Stimulated activated CD4-positive, alpha-beta T cell treated with anti-CD3 and anti-CD28 coated beads, Interleukin-12 subunit alpha, Interleukin-12 subunit beta, amount 100 ng/mL, for 4 hours (primary cell): ENCODE results near the gene HMGCR.

Experiments used
- DNase-seq: peaks from one replicate; pipeline ENCODE4 v3.0.0-alpha.2; 2020

Gene HMGCR

DNA sequence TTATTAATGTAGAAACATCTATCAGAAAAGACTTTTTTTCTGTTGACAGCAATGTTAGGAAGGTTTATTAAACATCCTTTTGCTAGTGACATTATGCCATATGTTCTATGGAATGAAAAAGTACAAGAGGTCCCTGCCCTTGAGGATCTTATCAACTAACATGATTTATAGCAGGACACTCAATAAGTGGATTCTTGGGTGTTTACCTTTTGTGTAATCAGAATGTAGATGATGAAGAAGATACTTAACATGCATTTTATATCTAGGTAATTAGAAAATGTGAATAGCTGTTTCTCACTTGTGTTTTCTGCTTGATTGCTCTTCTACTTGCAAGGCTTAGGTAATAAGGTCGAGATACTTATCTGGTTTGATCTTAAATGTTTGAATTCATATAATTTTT lies 4.9 kb downstream of the HMGCR start:
- DNase-seq: no peak

DNA sequence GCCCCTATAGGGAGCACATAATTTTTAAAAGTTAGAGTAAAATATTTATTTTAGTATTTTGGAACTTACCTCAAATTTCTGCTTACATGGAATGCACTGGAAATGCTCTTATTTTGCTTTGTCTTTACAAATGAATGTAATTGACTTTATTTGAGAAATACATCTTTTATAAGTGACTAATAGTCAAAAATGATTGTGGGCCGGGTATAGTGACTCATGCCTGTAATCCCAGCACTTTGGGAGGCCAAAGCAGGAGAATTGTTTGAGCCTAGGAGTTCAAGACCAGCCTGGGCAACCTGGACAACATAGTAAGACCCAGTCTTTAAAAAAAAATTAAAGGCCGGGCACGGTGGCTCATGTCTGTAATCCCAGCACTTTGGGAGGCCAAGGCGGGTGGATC lies 5.8 kb downstream of the HMGCR start:
- no peak for DNase-seq

DNA sequence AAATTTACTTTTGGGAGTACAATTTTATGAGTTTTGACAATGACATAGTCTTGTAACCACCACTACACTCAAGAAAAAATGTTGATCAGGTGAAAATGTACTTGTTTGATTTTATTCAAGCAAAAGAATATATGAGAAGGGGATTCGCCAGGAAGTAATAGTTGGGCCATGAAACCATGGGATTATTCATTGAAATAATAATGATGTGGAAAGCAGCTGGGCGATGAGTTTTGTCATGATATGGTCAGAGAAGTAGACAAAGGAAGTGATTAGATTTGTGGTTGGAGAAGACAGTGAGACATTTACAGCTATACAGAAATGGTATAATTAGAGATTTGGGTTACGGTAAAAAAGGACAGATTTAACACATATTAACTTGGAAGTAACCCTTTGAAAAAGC lies 11.2 kb downstream of the HMGCR start:
- DNase-seq: no peak

DNA sequence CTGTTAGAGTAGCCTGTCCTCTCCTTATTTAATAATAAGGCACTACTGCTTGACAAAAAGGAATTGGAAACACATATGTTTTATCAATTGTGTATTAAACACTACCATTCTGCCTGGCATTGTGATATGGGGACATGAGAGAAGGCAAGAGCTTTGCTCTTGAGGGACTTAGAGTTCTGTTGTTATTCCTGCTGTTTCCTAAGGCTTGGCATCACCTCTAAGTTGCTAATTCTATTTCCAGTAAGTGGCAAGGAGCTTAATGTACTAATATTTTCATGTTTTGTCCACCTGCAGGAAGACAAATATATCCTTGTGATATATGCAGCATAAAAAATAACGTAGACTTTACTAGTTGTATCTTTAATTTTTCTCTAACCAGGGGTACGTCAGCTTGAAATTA lies 12.6 kb downstream of the HMGCR start:
- no peak for DNase-seq

DNA sequence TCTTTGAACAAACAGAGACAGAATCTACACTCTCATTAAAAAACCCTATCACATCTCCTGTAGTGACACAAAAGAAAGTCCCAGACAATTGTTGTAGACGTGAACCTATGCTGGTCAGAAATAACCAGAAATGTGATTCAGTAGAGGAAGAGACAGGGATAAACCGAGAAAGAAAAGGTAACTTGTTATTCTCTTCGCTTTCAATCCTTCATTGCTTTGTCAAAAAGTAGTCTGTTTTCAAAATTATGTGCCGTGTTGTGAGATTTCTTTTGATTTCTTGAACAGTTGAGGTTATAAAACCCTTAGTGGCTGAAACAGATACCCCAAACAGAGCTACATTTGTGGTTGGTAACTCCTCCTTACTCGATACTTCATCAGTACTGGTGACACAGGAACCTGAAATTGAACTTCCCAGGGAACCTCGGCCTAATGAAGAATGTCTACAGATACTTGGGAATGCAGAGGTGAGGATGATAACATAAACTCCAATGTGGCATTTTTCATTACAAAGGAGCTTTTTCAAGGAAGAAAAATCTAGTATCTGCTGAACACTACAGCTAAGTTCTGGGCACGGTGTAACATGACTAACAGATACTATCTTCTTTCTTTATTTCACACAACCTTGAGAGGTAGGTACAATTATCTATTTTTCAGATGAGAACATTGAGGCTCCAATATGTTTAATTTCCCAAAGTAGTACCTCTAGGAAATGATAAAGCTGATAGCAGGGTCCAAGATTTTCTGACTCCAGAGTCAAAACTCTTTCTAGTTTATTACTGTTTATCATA lies 14.3 kb downstream of the HMGCR start:
- DNase-seq: no peak

DNA sequence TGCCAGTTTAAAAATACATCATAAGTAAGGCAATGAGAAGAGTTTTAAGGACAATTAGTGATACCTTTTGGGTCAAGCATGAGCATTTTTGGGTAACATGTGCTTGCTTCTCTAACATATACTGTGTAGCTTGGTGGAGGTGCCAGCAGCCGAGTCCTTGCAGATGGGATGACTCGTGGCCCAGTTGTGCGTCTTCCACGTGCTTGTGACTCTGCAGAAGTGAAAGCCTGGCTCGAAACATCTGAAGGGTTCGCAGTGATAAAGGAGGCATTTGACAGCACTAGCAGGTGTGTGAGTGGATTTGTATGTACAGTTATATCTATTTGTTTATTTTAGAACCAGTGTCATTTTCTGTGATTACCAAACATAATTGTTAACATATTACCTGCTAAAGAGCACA lies 18.2 kb downstream of the HMGCR start:
- DNase-seq: no peak

DNA sequence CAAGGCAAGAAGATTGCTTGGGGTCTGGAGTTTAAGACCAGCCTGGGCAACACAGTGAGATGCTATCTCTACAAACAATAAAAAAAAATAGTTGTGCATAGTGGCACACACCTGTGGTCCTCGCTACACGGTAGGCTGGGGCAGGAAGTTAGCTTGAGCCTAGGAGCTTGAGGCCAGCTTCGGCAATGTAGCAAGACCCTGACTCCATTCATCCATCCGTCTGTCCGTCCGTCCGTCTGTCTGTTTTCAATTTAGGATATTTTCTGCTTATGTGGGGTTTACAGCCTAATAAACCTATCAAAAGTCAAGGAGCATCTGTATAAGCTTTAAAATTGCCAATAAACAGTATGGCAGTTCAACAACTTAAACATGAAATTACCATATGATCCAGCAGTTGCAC lies 19.7 kb downstream of the HMGCR start:
- DNase-seq: no peak

DNA sequence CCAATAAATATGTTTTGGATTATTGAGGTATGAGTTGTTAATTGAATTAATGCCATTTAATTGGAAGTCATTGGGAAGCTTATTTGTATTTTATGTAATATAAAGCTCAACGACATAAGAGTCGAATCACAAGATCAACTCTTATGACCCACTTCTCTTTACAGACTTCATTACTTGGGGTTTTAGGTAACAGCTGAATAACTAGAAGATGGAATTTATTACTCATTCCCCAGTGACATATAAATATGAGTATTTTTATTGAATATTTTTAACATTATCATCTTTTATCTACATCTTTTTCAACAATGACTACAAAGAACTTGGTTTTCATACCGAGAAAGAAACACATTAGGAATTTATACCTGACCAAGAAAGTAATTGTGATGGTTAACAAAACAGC lies 21.1 kb downstream of the HMGCR start:
- no peak for DNase-seq

DNA sequence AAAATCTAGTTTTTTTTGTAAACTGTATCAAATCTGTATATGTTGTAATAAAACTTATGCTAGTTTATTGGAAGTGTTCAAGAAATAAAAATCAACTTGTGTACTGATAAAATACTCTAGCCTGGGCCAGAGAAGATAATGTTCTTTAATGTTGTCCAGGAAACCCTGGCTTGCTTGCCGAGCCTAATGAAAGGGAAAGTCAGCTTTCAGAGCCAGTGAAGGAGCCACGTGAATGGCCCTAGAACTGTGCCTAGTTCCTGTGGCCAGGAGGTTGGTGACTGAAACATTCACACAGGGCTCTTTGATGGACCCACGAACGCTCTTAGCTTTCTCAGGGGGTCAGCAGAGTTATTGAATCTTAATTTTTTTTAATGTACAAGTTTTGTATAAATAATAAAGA lies 24.3 kb downstream of the HMGCR start:
- DNase-seq: no peak

DNA sequence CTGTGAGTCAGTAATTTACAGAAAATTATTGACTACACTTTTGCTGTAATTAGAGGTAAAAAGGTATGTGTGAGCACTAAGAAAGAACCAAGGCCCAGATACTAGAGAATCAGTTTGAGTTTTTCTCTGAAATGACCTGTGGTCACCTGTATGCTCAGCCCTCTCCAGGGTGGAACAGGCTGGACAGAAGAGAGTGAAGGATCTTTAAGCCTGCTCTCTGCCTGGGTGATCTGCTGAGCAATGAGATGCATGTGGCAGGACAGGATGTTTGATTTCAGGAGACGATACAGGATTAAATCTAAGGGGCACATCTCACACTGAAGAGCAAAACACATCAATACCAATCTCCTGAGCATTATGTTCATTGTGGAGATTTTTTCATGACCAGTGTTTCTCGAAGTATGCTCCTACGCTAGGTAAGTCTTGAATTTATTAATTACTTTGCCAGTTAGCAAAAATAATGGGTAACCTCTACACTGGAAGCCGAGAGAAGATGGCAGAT lies 25.5 kb downstream of the HMGCR start:
- DNase-seq: no peak

DNA sequence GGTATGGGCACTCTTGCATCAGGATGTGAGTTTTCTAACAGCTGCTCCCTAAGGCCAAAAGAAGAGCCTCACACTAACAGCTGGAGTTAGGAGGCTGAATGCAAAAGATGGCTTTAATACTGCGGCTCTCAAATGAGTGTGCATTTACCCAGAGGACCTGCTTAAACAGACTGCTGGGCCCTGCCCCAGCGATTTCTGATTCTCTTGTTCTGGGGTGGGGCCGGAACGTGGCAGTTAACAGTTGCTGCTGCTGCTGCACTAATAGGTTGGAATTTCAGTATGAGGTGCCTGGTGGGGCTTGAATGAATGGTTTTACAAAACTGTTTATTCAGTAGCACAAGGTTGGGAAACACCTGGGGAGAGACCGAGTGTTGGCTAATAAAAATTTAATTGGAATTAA lies 26.1 kb downstream of the HMGCR start:
- DNase-seq: no peak

DNA sequence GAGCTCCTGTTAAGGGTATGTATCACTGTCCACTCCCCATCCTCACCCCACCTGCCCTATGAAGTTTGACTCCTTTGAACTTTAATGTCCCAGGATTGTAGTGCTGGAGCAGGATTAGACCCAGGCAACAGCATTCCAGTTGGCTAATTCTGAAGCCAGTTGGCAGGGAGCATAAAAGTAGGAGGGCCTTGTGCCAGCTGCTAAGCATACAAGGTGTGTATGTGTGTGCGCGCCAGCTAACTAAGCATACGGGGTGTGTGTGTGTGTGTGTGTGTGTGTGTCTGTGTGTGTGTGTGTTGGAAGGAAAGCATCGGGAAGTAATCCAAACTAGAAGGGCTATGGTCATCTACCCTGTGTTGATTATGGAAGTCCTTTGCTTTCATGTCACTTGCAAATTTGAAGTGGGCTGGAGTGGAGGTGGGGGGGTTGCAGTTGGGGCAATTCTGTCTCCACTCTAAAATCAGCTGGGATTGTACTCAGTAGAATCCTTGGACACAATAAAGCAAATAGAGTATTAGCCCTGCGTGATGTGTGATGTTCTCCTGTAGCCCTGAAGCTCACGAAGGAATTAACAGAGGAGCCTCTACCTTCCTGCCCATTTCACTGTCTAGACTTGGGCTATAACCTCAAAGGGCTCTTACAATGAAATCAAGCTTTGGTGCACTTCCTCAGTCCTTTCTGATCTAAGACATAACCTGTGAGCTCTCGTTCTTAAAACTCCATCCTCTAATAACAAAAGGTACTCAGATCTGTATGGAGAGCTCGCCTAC lies 26.9 kb downstream of the HMGCR start:
- DNase-seq: no peak

DNA sequence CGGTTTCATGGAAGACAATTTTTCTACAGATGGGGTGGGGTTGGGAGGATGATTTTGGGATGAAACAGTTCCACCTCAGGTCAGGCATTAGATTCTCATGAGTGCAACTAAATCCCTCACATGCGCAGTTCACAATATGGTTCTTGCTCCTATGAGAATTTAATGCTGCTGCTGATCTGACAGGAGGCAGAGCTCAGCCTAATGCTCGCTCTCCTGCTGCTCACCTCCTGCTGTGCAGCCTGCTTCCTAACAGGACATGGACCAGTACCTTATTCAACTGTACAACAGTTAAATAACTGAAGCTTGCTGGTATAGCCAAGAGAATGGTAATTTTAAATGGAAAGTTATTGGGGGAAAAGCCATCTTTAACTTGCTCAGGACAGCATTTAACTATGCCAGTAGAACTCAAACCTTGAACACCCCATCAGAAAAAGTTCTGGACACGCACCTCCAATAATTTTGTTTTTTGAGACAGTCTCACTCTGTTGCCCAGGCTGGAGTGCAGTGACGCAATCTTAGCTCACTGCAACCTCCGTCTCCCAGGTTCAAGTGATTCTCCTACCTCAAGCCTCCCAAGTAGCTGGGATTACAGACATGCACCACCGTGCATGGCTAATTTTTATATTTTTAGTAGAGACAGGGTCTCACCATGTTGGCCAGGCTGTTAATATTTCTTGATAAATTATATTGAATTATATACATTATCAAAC lies 27.7 kb downstream of the HMGCR start:
- no peak for DNase-seq

DNA sequence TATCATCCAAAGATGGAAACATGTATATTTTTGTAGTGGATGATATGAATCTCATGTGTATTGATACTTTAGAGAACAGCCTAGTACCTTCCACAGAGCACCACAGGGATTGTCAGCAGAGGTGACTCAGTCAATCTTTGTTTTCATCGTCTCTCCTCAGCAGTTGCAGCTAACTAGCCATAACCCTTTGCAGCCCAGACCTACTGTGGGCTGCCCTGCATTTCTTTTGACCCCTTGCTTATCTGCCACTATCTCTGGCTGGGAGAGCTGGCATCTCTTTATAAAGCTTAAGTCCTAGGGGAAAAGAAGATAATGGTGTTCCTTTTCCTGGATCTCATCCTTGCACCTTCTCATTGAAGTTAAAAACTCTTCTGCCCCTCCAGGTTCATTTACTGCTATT lies 28.7 kb downstream of the HMGCR start:
- no peak for DNase-seq

DNA sequence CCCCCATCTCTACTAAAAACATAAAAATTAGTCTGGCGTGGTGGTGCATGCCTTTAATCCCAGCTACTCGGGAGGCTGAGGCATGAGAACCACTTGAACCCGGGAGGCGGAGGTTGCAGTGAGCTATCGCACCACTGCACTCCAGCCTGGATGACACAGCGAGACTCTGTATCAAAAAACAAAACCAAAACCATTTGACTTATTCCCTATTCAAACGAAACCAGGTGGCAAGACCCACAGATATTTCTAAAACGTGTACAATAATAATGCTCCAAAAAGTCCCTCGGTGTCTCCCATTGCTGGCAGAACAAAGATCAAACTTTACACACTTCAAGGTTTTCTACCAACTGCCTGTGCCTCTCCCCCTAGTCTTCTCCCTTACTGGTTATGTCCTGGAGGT lies 29.8 kb downstream of the HMGCR start:
- DNase-seq: no peak

DNA sequence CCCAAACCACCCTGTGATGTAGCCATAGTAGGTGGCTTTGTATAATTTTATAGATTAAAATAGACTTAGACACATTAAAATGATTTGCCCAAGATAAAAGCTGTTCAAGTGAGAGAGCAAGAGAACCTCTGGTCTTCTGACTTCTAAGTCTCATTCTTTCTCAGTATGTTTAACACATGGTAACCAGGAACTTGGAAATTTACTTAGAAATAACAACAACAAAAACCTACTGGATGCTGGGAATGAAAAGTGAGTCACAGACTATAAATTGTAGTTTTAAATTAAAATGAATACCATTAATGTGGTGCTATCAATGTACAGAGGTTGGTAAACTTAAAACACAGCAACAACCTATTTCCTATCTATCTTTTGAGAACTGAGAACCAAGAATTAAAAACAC lies 30.4 kb downstream of the HMGCR start:
- DNase-seq: no peak

DNA sequence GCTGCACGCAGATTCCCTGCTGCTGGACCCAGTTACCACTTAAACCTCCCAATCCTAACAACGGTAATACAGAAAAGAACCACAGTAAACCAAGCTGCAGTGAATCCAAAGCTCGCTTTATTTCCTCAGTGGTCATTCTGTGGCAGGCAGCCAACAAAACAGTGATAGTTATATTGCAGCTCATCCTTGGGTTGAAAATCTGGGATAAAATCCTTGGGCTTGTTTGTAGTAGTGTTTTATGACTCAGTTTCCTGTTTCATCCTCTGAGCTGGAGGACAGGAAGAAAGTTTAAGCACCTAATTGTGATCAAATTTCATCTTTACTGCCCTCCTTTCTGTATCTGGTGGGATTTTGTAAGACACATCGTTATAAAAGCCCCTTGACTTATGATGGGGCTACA lies 31.4 kb downstream of the HMGCR start:
- DNase-seq: no peak

DNA sequence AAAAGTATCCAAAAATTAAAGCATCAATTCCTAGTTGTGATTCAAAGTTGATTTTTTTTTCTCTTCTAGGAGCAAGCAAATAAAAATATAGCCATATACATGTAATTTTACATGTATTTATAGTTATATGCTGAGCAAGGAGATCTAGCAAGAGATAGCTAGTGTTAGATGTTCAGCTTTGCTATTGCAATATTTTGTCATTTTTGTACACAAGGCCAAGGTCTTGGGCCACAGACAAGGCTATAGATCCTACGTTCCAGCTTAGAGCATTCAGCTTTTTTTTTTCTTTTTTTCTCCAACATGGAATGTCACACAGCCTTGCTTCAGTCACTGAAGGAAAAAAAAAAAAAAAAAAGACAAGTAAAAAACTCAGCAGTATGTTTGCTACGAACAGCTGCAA lies 36.8 kb downstream of the HMGCR start:
- no peak for DNase-seq

DNA sequence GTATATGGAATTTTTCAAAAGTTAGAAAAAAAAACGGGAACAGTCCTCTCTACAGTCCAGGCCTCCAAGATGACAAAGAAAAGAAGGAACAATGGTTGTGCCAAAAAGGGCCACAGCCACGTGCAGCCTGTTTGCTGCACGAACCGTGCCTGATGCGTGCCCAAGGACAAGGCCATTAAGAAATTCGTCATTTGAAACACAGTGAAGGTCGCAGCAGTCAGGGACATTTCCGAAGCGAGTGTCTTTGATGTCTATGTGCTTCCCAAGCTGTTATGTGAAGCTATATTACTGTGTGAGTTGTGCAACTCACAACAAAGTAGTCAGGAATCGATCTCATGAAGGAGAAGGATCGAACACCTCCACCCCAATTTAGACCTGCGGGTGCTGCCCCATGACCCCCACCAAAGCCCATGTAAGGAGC lies 37.4 kb downstream of the HMGCR start:
- no peak for DNase-seq

DNA sequence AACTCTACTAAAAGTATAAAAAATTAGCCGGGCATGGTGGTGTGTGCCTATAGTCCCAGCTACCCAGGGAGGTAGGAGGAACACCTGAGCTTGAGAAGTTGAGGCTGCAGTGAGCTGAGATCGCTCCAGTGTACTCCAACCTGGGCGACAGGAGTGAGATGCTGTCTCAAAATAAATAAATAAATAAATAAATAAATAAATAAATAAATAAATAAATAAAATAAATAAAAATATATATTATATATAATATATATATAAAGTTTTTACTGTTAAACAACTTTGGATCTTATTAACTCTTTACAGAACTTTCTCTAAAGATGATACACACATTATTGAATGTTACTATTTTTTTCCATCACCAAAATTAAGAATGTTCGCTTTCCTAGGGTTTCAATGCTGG lies 38.4 kb downstream of the HMGCR start:
- DNase-seq: no peak

DNA sequence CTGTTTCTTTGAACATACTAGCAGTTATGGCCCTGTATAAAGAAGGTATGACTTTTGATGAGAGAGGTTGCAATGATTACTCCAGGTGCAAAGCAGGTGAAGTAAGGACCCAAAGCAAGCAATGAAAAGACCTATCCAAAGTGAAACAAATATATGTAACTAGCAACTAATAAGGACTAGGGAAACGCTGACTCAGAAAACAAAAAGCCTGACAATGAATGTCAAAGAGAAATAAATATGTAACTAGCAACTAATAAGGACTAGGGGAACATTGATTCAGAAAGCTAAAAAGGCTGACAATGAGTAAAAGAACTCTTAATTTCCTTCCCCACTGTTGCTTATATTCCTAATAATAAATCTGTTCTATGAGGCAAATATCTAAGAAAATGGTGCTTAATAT lies 43.1 kb downstream of the HMGCR start:
- no peak for DNase-seq

DNA sequence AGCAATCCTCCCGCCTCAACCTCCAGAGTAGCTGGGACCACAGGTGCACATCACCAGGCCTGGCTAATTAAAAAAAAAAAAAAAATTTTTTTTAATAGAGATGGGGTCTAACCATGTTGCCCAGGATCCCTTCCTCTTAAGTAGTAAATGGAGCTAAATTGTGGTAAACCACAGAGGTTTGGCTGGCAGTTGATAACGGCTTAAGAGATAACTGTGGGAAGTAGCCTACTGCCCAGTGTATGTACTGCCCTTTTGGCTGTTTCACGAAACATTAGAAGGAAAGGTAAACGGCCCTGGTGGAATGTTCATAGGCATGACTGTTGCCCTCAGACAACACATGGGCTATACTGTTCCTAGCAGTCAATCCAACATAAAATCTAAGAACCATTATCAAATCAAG lies 44.4 kb downstream of the HMGCR start:
- no peak for DNase-seq

DNA sequence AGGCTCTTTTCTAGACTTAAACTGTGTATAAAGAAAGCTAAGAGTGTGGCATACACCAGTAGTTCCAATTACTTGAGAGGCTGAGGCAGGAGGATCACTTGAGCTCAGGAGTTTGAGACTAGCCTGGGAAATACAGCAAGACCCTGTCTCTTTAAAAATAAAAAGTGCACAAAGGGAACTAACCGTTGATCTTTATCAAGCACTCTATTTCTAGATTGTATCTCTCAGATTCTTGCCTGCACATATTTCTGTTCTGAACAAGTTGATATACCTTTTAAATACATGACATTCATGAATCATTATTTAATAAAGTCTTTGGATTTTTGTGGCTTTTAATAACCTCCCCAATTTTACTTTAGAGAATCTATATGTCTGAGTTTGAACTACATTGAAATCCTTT lies 47.2 kb downstream of the HMGCR start:
- DNase-seq: no peak

DNA sequence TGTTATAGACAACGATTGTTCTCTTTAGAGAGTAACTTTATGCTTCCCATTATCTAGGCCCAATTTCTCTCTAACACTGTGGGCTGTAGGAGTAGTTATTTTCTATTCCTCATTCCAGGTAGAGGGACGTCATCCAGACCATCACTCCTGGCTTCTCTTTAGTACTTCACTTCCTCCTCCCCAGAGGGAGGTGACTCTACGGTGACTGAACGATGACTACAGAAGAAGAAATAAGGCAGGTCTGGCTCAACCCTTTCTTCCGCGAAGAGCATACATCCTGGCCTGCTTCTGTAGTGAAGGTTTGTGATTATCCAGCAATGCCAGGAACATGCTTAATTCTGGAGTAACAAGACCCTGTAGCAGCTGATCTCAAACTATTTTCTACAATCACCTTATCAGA lies 50.8 kb downstream of the HMGCR start:
- no peak for DNase-seq
